Psoas muscle (tissue), 8 donors: ENCODE results near the gene SNX20. TPM values are rescaled to one million over a fixed set of nuclear protein-coding genes. Genes with fewer than 3 reads are reported as not detected.

Experiments
- ATAC-seq, 4 donors: fragments of 200-7000 bp; cut with Tn5 transposase; one replicate each; pipeline ENCODE4 v1.9.1; 2020; ENCODE audit warnings: moderate library complexity in 3 of 4, mild to moderate bottlenecking in 2 of 4
- DNase-seq, 2 donors: peaks; one replicate each; pipeline ENCODE4 v3.0.0-alpha.2; 2020
- H3K27ac ChIP-seq: fragments of 200-600 bp; one replicate; pipeline ENCODE4 v1.8.0; 2022
- H3K27me3 ChIP-seq, 3 donors: fragments of 200-600 bp in 1 of 3; one replicate each; pipeline versions ENCODE4 v1.6.1 to v1.8.0; 2013 to 2022; ENCODE audit warnings: low read length in 2 of 3, mild to moderate bottlenecking in 2 of 3, moderate library complexity in 1 of 3; ENCODE audit not compliant: insufficient read depth in 3 of 3
- H3K36me3 ChIP-seq, 2 donors: fragments of 200-600 bp in 1 of 2; one replicate each; pipeline versions ENCODE4 v1.6.1 to v1.8.0; 2013 to 2022; ENCODE audit warnings: low read depth in 1 of 2, mild to moderate bottlenecking in 1 of 2, moderate library complexity in 1 of 2; ENCODE audit not compliant: insufficient read depth in 1 of 2
- H3K4me1 ChIP-seq: fragments of 200-600 bp; one replicate; pipeline ENCODE4 v1.8.0; 2022
- H3K4me3 ChIP-seq: fragments of 200-600 bp; one replicate; pipeline ENCODE4 v1.8.0; 2022; ENCODE audit warnings: mild to moderate bottlenecking
- H3K9me3 ChIP-seq: fragments of 200-600 bp; one replicate; pipeline ENCODE4 v1.8.0; 2022
- WGBS, 3 donors: extraction: QIAGEN DNeasy Blood & Tissue Kit; methylation state at CpG; one replicate each; pipeline versions ENCODE4 v1.1.6 to v1.1.7; 2013; 5-methylcytosine and 5-hydroxymethylcytosine counted together
- intact Hi-C, 2 donors: fragments of 100-400 bp; cut with DNase I; formaldehyde crosslinking; loops; one replicate each; pipeline versions ENCODE4 v1.11.0 to v1.14.2; 2022
- polyA plus RNA-seq, 3 donors: library from polyadenylated mRNA; stranded (reverse); fragments of 200-250 nt; gene quantifications; one replicate each; pipeline ENCODE4 v1.2.3, GENCODE V29; 2013
- total RNA-seq, 4 donors: library from RNA; stranded (reverse); fragmentation: NEBNext Ultra II Directional in 2 of 4; extraction: Animal tissue kit (Norgen Biotek cat#: 25700) in 2 of 4; gene quantifications; one replicate each; pipeline versions ENCODE4 v1.2.1 to v1.2.4, GENCODE V29; 2021 to 2023
- TF ChIP-seq, protein P1 (sequence below): fragments of 200-600 bp; IDR thresholded peaks from one replicate; pipeline ENCODE4 v1.8.0; 2022; ENCODE audit warnings: antibody characterized with exemption
- donor health status: healthy with polysubstance abuse.
- donor health status: DM: no; HTN: no; CAD: no; lungs with moderate emphysema.
- donor health status: Bipolar disorder and iron deficiency.
- donor health status: healthy.
- donor health status: DM: yes; HTN: yes; CAD: no.
- donor health status: DM: no; HTN: no; CAD: no.
- donor health status: DM: no; HTN: no; CAD: no.
- donor health status: DM: yes; HTN: yes; CAD: no.

Gene SNX20
- total and polyA plus RNA-seq, 7 donors, result 0.78 to 2.1 (median 1.1) TPM

DNA sequence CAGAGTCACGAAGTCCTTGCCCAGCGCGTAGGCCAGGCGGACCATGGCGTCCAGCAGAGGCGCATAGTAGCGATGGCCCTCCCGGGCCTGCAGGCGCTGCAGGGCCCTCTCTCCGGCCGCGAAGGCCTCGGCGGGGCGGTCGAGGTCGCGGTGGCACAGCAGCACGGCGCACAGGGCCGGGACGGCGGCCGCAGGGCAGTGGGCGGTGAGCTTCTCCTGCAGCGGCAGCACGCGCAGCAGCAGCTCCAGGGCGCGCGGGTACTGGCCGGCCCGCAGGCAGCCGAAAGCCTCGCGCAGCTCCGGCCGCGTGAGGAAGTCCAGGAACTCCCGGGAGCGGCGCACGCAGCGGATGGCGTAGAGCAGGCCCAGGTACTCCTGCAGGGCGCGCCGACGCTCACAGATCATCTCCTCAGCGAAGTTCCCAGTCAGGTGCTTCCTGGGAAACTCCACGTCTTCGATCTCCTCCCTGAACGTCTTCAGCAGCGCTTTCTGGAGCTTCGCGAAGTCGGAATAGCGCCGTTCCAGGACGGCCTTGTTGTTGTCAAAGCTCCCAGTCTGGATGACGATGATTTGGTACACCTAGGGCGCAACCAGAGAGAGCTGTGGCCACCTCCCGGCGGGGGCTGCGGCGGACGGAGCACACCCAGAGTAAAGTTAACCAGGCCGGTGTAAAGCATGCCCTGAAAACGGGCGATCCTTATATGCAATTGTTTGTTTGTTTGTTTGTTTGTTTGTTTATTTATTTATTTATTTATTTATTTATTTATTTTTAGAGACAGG is 7.4 kb downstream of the SNX20 start:
- intact Hi-C loops, result no loop called here
- H3K4me1 ChIP-seq, result peaks cover 4% of the 10 kb centered on the region
- H3K36me3 ChIP-seq, result no peaks in the 10 kb centered on the region
- DNase-seq (no peak), ATAC-seq (no peak)
- no peak overlapping the region for H3K27ac ChIP-seq
- H3K27me3 ChIP-seq, result peaks cover 0 to 9% (median 3%) of the 10 kb centered on the region in 3 donors
- TF ChIP-seq, protein P1, sequence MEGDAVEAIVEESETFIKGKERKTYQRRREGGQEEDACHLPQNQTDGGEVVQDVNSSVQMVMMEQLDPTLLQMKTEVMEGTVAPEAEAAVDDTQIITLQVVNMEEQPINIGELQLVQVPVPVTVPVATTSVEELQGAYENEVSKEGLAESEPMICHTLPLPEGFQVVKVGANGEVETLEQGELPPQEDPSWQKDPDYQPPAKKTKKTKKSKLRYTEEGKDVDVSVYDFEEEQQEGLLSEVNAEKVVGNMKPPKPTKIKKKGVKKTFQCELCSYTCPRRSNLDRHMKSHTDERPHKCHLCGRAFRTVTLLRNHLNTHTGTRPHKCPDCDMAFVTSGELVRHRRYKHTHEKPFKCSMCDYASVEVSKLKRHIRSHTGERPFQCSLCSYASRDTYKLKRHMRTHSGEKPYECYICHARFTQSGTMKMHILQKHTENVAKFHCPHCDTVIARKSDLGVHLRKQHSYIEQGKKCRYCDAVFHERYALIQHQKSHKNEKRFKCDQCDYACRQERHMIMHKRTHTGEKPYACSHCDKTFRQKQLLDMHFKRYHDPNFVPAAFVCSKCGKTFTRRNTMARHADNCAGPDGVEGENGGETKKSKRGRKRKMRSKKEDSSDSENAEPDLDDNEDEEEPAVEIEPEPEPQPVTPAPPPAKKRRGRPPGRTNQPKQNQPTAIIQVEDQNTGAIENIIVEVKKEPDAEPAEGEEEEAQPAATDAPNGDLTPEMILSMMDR, result no peak
- H3K4me3 ChIP-seq, result no peak overlapping the region
- peaks cover 7% of the 10 kb centered on the region for H3K9me3 ChIP-seq
- WGBS, 3 donors, result 59 to 63% (median 61%) methylated on average over 59 to 70 of the region's 70 CpGs

DNA sequence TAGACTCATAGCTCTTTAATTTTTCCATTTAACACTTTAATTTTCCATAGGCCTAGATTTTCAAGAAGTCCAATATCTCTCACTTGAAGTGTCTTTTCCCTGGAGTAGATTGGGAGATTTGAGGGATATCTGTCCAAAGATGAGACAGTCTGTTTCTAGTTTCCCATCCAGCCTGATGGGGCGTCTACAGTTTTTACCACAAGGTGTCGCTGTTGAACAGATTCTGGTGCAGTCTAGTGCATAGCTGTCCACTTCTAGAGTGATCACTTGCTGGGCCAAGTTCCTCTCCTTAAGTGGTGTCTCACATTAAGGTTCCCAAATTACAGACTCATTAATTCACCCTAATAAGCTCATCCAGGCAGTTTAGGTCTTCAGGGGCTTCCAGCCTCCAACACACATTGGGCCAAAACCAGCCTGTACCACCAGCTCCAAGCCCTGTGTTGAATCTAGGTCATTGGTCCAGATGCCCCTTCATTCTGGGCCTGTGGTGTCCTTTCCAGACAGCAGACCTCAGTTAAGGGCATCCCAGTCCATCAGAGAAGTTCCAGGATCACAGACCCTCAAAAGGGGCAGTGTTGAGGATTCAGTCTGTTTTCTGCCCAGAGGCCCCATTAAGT is 9.4 kb downstream of the SNX20 start:
- DNase-seq, result no peak
- no peak for ATAC-seq
- H3K27ac ChIP-seq, result no peak overlapping the region
- TF ChIP-seq, protein P1, result peak; percentile 38
- H3K4me3 ChIP-seq, result no peak overlapping the region
- 47 to 56% (median 56%) methylated on average over 2 of the region's 2 CpGs for WGBS, 3 donors
- peaks cover 11% of the 10 kb centered on the region for H3K4me1 ChIP-seq
- intact Hi-C loops, result no loop called here
- peaks cover 0 to 9% (median 3%) of the 10 kb centered on the region in 3 donors for H3K27me3 ChIP-seq
- H3K9me3 ChIP-seq, result peaks cover 7% of the 10 kb centered on the region
- no peaks in the 10 kb centered on the region for H3K36me3 ChIP-seq

DNA sequence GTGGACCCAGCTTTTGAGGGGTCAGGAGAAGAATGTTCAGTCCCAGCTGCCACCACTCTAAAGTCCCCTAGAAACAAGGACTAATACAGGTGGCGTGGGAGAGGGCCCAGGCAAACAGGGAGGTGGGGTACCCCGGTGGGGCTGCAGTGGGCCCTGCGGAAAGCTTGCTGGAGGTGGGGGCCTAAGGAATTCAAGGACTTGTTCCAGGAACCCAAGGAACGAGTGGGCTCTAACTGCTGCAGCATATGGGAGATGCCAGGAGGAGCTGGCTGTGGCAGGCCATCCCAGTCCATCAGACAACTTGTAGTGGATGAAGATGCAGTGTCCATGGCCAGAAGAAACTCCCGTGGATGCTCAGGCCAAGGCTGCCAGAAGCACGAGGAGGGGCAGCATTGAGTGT is 10.6 kb downstream of the SNX20 start:
- Histone ChIP-seq H3K27me3 (peaks cover 0 to 9% (median 3%) of the 10 kb centered on the region in 3 donors), H3K4me3 (no peak overlapping the region), H3K36me3 (no peaks in the 10 kb centered on the region), H3K9me3 (peaks cover 7% of the 10 kb centered on the region), H3K27ac (no peak overlapping the region), H3K4me1 (peaks cover 11% of the 10 kb centered on the region)
- 89 to 98% (median 91%) methylated on average over 6 of the region's 6 CpGs for WGBS, 3 donors
- ATAC-seq (no peak), DNase-seq (no peak)
- TF ChIP-seq, protein P1, result no peak
- intact Hi-C loops, result no loop called here

DNA sequence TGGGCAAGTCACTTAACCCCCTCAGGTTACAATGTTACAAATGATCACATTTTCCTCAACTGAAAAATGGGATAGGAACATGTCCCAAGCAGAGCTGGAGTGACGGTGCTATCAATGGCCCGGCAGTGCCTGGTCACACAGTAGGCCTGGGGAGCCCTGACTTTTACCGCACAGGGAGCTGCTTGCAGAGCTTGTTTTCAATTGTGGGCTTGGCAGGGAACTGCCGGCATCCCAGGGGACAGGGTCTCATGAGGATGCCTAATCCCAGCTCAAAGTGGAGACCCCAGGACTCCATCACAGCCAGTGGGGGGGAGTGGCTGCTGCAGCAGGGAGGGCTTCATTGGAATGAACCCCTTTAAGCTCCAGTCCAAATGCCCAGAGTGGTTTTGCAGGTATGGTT is 11.4 kb downstream of the SNX20 start:
- WGBS, 3 donors, result 93 to 97% (median 97%) methylated on average over 4 of the region's 4 CpGs
- ATAC-seq (no peak), DNase-seq (no peak)
- TF ChIP-seq, protein P1, result no peak
- H3K36me3 ChIP-seq, result no peaks in the 10 kb centered on the region
- peaks cover 16% of the 10 kb centered on the region for H3K4me1 ChIP-seq
- peaks cover 0 to 9% (median 3%) of the 10 kb centered on the region in 3 donors for H3K27me3 ChIP-seq
- intact Hi-C loops, result loop anchor here (5.0 to 10.0 kb wide), 6 partner anchors 122 to 645 kb away; partner anchors contain the start of genes CNEP1R1 (in 1 of the 2) and NKD1 (in 1 of the 2)
- H3K4me3 ChIP-seq, result no peak overlapping the region
- no peak overlapping the region for H3K27ac ChIP-seq
- H3K9me3 ChIP-seq, result peaks cover 7% of the 10 kb centered on the region
